ENCODE measurements around the gene FAM118B. TPM values are rescaled to one million over a fixed set of nuclear protein-coding genes. Genes with fewer than 3 reads are reported as not detected.

FAM118B gene
- total and polyA plus RNA-seq, 2 of the 4 experiments (the other 2 are of a cell fraction) = 20.0 to 27.2 TPM

DNA sequence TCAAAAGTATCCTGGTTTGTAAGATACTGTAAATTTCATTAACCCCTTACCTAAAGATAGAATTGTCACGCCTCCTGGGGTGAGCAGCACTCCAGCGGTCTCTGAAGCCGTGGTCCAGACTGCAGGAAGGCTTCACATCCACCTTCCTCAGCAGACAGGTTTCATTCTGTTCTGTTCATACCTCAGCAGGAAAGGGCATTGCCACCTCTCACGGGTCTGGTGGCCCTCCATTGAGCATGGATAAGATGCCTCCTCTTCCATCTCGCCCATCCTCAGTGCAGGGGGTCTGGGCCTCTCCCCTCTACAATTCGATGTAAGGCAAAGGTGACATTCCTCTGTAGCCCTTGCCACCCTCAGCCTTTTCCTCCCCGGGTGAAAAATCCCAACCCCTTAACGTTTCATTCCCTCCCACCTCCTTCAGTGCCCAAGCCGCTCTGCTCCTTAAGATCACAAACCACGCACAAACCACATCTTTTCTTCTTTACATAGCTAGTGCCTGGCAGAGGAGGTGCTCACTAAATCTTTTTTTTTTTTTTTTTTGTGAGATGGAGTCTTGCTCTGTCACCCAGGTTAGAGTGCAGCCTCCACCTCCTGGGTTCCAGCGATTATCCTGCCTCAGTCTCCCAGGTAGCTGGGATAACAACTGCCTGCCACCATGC, 28.7 kb upstream of the FAM118B start:
- no peak overlapping the region for H3K4me3 ChIP-seq (ENCODE audit: insufficient read depth, low read depth, low read length)
- ChIA-PET POLR2A (ENCODE audit: unreplicated experiment) (no interaction called here), CTCF (interaction anchor here (0.7 kb wide), 1 partner anchor 261 kb away, joined by 5 read pairs; no protein-coding TSS in a partner anchor)
- no peak overlapping the region for H3K4me2 ChIP-seq (ENCODE audit: low read depth, low read length)
- WGBS, 2 experiments (ENCODE audit: extremely low coverage in 2 of 2, insufficient read length in 1 of 2) = 80% methylated on average over 2 of the region's 11 CpGs; no CpG with 5 or more reads in 1 of the 2 experiments
- TF ChIP-seq, protein P1, sequence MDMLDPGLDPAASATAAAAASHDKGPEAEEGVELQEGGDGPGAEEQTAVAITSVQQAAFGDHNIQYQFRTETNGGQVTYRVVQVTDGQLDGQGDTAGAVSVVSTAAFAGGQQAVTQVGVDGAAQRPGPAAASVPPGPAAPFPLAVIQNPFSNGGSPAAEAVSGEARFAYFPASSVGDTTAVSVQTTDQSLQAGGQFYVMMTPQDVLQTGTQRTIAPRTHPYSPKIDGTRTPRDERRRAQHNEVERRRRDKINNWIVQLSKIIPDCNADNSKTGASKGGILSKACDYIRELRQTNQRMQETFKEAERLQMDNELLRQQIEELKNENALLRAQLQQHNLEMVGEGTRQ (IDR thresholded peaks at IDR 0.05; ENCODE audit: low read depth, low read length) = no peak
- TF ChIP-seq, protein P2, sequence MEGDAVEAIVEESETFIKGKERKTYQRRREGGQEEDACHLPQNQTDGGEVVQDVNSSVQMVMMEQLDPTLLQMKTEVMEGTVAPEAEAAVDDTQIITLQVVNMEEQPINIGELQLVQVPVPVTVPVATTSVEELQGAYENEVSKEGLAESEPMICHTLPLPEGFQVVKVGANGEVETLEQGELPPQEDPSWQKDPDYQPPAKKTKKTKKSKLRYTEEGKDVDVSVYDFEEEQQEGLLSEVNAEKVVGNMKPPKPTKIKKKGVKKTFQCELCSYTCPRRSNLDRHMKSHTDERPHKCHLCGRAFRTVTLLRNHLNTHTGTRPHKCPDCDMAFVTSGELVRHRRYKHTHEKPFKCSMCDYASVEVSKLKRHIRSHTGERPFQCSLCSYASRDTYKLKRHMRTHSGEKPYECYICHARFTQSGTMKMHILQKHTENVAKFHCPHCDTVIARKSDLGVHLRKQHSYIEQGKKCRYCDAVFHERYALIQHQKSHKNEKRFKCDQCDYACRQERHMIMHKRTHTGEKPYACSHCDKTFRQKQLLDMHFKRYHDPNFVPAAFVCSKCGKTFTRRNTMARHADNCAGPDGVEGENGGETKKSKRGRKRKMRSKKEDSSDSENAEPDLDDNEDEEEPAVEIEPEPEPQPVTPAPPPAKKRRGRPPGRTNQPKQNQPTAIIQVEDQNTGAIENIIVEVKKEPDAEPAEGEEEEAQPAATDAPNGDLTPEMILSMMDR (conservative IDR thresholded peaks at IDR 0.05; ENCODE audit: low read depth, low read length) = no peak
- H3K18ac ChIP-seq (ENCODE audit: low read depth, low read length) = no peak overlapping the region
- H3K27ac ChIP-seq (ENCODE audit: insufficient read depth, low read length) = no peak overlapping the region
- no peaks in the 10 kb centered on the region for H3K9me1 ChIP-seq (ENCODE audit: insufficient read depth, low read length)
- H3K4me1 ChIP-seq (ENCODE audit: control insufficient read depth, insufficient read depth, low read length) = no peaks in the 10 kb centered on the region
- H2BK15ac ChIP-seq (ENCODE audit: low read depth, low read length) = no peak overlapping the region
- dilution Hi-C loops (cut with HindIII; ENCODE audit: low sequenced_read_pairs, unreplicated experiment) (no loop called here), intact Hi-C loops (cut with micrococcal nuclease) (no loop called here), in situ Hi-C loops (cut with MboI; ENCODE audit: low sequenced_read_pairs) (no loop called here)
- no peak overlapping the region for H4K5ac ChIP-seq (ENCODE audit: low read depth, low read length)
- no peak overlapping the region for H2BK5ac ChIP-seq (ENCODE audit: low read depth, low read length, poor library complexity, severe bottlenecking)
- H2AK5ac ChIP-seq (ENCODE audit: low read depth, low read length) = no peak overlapping the region
- peaks cover 2% of the 10 kb centered on the region; the same call in 1 of the 2 replicates for H3K9me3 ChIP-seq (ENCODE audit: control insufficient read depth, insufficient read depth, low read length)
- H3K4ac ChIP-seq (ENCODE audit: low read depth, low read length) = no peak overlapping the region
- no peak overlapping the region for H2BK120ac ChIP-seq (ENCODE audit: low read depth, low read length)
- no peak overlapping the region for H4K91ac ChIP-seq (ENCODE audit: insufficient read depth, low read depth, low read length)
- no peak overlapping the region for H2AFZ ChIP-seq (replicated peaks; ENCODE audit: low read length, poor library complexity)
- H3K56ac ChIP-seq (ENCODE audit: extremely low read depth, insufficient read depth, low read length) = no peak overlapping the region
- no peak overlapping the region for H4K8ac ChIP-seq (ENCODE audit: low read depth in 2 of 2, low read length in 2 of 2)
- BruUV-seq (replicated peaks) = no TSS peak
- no peak overlapping the region for H3K9ac ChIP-seq (ENCODE audit: low read depth, low read length)
- H4K20me1 ChIP-seq (ENCODE audit: insufficient read depth, low read length) = no peaks in the 10 kb centered on the region
- no peak overlapping the region for H2AK9ac ChIP-seq (replicated peaks; ENCODE audit: low read depth, low read length, poor library complexity)
- H3K27me3 ChIP-seq (ENCODE audit: control insufficient read depth, insufficient read depth, low read length) = peaks cover 5% of the 10 kb centered on the region
- DNase-seq = no peak
- no peak overlapping the region for H2BK20ac ChIP-seq (ENCODE audit: low read depth, low read length)
- no peaks in the 10 kb centered on the region for H3K79me1 ChIP-seq (ENCODE audit: low read depth in 1 of 2, low read length in 2 of 2)
- H3K23ac ChIP-seq (ENCODE audit: low read depth, low read length) = no peak overlapping the region
- H3K14ac ChIP-seq (replicated peaks; ENCODE audit: low read depth, low read length) = no peak overlapping the region
- ATAC-seq (ENCODE audit: low read depth) = no peak
- no peaks in the 10 kb centered on the region; the same call in 1 of the 2 replicates for H3K36me3 ChIP-seq (ENCODE audit: control insufficient read depth, insufficient read depth, low read length)
